ENCODE measurements around the gene WNT3.
"Not testable (repeated sequence)": the region's sequence is repeated elsewhere in the genome, so short reads cannot be mapped to it uniquely, and the experiment has no call there.

Gene WNT3

GRCh38 chr17:46768540-46768870 is 50.0 kb downstream of the WNT3 start:
- no peak for DNase-seq (ENCODE audit: extremely low read depth in 1 of 2, low read depth in 1 of 2)

DNA sequence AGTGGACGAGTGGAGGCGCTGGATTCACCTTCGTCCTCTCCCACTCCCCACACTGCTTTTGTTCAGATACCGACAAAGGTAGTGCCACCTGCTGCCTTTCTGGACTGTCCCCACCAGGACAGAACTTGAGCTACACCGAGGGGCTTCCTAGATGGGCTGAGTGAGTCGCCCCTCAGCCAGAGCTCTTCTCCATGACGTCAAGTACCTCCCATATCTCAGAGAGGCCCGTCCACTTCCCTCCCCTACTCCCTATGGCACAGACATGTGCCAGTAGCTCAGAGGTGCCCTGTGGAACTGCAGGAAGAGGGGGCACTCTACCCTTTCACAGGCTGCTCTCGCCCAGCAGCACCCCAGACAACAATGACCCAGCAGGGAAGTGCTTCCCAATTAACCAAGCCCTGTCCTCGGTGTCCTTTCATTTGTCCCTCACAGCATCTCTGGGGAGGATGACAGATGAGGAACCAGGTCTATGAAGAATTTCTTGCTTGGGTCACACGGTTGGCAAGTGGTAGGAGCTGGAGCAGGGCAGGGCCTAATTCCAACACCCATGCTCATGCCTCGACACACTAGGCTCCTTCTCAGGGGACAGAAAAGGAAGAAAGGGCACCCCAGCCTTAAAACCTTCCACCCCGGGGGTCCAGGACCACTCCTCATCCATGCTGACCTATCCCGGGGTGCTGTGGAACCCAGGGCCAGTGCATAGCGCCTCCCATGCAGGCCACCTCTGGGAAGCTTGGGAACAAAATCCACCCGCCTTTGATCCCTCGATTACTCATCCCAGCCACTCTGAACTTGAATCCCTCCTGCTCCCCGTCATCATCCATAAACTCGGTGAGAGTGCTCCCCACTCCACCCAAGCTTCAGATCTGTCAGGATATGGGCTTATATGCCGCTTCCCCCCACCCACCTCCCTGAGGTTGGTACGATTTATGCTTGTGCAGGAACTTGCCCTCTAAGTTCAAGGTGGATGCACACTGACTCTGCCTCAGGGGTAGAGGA is 51.7 kb downstream of the WNT3 start:
- no peak for DNase-seq (ENCODE audit: extremely low read depth in 1 of 2, low read depth in 1 of 2)

GRCh38 chr17:46765453-46765852 is 53.0 kb downstream of the WNT3 start:
- DNase-seq (ENCODE audit: extremely low read depth in 1 of 2, low read depth in 1 of 2) = no peak

DNA sequence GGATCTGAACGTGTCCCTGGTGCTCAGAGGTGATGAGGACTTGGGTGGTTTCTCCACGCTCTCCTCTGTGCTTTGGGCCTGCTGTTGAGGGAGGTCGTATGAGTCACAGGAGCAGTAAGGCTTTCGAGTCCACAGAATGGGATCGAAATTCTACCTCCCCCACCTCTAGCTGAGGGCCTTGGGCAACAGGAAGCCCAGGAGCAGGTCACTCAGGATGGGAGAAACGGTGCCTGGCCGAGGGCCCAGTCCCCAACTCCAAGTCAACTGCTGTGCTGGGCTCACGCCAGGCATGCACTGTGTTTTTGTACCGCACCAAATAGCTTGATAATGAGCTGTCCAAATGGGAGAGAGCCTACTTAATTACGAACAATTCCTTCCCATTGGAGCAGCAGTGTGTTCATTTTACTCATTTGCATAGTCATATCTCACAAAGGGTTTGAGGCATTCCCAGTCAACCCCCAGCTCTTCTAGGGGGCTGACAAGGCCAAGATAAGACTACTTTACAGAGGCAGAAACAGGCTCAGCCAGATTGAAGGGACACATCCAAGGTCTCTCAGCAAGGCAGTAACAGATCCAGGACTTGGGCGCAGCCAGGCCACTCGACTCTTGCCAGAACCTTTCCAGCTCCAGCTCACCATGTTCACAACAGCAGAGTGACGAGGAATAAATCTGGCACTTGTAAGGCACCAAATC is 53.6 kb downstream of the WNT3 start:
- no peak for DNase-seq (ENCODE audit: extremely low read depth in 1 of 2, low read depth in 1 of 2)

DNA sequence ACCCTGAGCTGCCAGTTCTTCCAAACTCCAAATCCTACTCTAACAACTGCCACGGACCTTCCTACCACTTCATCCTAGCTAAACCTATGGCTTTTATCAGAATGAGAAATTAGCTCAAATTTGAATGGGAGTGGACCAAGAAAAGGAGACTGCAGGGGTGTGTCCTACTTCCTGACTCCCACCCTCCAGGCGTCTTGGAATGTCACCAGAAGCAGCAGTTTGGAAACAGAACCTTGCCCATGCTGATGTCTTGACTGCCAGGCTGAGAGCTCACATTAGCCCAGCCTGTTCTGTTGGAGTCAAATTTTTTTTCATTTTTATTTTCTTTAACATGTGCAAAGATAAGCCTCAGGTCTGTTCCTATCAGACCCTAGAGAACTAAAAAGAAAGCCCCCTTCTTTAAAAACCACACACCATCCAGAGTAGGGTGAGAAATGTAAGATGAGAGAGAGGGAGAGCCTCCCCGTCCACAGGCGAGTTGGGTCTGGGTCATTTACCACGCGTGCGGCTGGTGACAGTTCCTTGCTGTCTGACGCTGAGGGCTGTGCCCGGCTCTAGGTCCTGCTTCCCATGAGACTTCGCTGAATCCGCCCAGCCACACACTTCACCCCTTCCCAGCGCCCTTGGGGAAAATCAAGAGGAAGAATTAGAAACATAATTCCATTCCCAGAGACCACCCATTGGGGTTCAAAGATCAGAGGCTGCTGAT is 54.3 kb downstream of the WNT3 start:
- no peak for DNase-seq (ENCODE audit: extremely low read depth in 1 of 2, low read depth in 1 of 2)

- DNase-seq (ENCODE audit: extremely low read depth in 1 of 2, low read depth in 1 of 2) = no peak
Observed at GRCh38 chr17:46763416-46763815, 55.1 kb downstream of the WNT3 start.

DNA sequence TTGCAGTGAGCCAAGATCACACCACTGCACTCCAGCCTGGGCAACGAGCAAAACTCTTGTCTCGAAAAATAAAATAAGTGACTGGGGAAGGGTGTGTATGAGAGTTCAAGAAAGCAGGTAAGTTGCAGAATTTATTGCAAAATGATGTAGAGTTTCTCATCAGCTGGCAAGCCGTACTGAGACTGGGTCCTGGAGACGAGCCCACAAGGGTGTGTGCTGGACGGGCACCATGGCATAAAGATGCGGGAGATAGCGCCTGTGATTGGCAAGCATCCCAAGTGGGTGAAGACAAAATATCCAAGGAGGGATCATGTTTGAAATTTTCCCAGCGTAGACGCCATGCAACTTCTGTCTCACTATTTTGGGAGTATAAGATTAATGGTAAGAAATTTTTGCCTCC is 59.4 kb downstream of the WNT3 start:
- DNase-seq (ENCODE audit: extremely low read depth in 1 of 2, low read depth in 1 of 2) = no peak

GRCh38 chr17:46758614-46759013 is 59.9 kb downstream of the WNT3 start:
- DNase-seq (ENCODE audit: extremely low read depth in 1 of 2, low read depth in 1 of 2) = no peak

DNA sequence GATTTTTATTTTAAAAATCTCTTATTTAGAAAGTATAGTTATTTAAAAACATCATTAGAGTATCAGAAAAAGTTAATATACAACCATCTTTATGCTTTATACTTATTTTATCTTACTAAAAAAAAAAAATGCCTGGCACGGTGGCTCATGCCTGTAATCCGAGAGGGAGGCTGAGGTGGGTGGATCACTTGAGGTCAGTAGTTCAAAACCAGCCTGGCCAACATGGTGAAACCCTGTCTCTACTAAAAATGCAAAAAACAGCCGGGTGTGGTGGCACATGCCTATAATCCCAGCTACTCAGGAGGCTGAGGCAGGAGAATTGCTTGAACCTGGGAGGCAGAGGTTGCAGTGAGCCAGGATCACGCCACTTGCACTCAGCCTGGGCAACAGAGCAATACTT is 60.9 kb downstream of the WNT3 start:
- DNase-seq (ENCODE audit: extremely low read depth in 1 of 2, low read depth in 1 of 2) = not testable (repeated sequence)

- DNase-seq (ENCODE audit: extremely low read depth in 1 of 2, low read depth in 1 of 2) = no peak
Observed at GRCh38 chr17:46756861-46757260, 61.6 kb downstream of the WNT3 start.

DNA sequence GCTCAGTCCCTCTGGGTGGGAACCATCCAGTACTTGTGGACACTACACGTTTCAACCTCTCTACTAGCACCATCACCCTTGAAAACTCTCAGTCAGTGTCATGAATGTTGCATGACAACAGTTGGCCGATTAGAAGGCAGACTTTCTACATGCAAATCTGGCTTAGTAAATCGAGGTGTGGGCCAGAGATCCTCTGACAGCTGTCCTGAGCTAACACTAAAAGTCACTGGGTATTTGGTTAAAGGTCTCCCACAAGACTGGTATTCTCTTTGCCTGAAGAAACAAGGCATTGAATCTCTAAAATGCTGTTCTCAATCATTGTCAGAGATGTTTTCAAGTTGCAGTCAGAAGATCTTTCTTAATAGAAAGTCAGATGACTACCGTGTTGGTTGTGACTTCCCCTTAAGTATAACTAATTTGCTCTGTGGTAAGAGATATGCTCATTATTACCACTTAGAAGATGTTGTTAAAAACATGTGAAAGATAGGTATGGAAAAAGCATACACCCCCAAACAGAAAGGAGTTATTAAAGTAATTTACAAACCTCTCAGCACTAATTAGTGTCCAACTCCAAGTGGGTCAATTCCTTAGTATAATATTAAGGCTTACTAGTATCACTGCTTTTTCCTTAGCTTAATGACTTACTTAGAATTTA is 62.3 kb downstream of the WNT3 start:
- no peak for DNase-seq (ENCODE audit: extremely low read depth in 1 of 2, low read depth in 1 of 2)

DNA sequence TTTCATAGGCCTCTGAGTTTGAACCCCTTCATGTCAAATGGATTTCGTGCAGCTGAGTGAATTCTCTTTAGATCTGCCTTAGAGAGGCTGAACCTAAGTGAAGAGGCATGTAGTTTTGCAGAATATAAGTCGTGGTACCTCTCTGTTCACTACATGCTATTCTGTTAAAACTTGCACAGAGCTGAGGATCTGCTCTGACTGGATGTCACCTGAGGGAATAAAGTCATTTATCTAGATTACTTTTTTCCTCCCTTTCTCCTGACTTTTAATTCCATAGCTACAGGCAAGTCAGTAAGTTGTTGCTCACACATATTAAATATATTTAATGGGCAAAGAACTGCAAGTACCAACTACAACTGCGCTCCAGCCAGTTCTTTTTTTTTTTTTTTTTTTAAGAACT is 64.7 kb downstream of the WNT3 start:
- no peak for DNase-seq (ENCODE audit: extremely low read depth in 1 of 2, low read depth in 1 of 2)

- no peak for DNase-seq (ENCODE audit: extremely low read depth in 1 of 2, low read depth in 1 of 2)
Observed at GRCh38 chr17:46751425-46751824, 67.1 kb downstream of the WNT3 start.

GRCh38 chr17:46745376-46745775 is 73.1 kb downstream of the WNT3 start:
- no peak for DNase-seq (ENCODE audit: extremely low read depth in 1 of 2, low read depth in 1 of 2)

GRCh38 chr17:46744441-46744840 is 74.1 kb downstream of the WNT3 start:
- no peak for DNase-seq (ENCODE audit: extremely low read depth in 1 of 2, low read depth in 1 of 2)

GRCh38 chr17:46742565-46743270 is 75.8 kb downstream of the WNT3 start:
- no peak for DNase-seq (ENCODE audit: extremely low read depth in 1 of 2, low read depth in 1 of 2)

DNA sequence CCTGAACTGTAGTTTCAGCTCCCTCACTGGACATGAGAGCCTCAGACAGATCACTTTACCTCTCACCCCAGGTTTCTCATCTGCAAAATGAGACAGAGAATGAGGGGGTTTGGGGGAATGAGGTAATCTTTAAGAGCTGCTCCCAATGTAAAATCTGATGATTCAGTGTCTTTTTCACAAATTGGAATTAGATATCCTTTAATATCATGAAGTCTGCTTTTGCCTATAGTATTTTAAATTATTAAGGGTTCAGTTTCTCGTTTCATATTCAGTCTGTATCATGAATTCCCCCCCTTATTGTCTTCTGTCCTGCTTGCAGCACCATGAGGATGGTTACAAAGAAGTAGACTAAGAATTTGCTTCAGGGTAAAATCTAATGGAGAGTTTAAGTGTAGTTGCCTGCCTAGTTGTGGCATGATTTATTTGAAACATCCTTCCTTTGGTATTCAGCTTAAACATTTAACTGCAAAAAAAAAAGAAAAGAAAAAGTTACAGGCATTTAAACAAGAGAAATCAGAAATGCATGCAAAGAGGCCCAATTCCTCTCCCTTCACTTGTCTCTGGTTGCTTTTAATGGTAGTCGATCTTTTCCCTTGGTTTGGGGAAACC is 77.3 kb downstream of the WNT3 start:
- no peak for DNase-seq (ENCODE audit: extremely low read depth in 1 of 2, low read depth in 1 of 2)

DNA sequence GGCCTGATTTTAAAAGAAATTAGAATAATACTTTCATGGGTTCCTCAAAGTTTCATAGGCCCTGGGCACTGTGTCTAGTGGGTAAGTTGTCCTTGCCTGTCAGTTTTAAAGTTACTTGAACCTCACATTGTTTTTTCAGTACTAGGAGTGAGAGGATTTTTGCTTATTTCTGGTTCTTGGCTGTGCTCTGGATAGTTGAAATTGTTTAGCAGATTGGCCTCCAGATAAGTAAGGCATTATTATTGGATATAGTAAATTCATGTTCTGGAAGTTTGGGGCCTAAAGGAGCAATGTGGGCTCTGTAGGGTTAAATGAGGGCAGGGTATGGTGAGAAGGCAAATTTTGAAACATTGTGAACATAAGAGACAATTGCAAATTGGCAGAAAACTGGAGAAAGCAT is 78.5 kb downstream of the WNT3 start:
- DNase-seq (ENCODE audit: extremely low read depth in 1 of 2, low read depth in 1 of 2) = no peak

DNA sequence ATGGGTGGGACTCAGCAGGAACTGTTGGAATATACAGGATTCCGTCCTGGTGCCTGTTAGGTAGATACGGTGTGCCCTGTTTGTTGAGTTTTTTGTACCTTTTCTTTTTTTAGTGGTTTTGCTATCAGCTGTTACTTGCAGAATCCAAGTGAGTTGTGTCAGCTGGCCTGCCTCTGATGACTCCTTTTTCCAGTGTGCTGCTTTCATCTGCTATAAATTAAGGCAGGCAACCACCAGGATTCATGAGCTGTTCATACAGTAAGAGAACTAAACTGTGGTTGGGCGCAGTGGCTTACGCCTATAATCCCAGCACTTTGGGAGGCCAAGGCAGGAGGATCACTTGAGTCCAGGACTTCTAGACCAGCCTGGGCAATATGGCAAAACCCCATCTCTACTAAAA is 79.9 kb downstream of the WNT3 start:
- DNase-seq (ENCODE audit: extremely low read depth in 1 of 2, low read depth in 1 of 2) = no peak

GRCh38 chr17:46737326-46737725 is 81.2 kb downstream of the WNT3 start:
- DNase-seq (ENCODE audit: extremely low read depth in 1 of 2, low read depth in 1 of 2) = no peak
